ENCODE data around the gene OR6C1.

DNA sequence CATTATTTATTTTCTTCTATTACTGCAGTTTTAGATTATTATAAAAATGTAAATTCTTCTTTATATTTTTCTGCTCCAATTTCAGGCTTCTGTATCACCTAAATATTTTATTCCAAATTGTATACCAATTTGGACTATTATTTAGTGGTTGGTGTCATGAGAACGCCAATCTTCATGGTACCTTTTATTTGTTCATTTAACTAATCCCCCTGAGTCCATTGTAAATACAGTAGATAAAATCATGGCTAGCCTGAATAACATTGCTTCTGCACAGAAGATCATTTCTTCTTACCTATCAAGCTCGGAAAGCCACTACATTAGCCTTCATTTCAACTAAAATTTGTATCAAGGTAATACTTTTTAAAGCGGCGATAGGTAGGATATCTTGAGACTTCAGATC lies 48.5 kb downstream of the OR6C1 start, which contains the start of gene OR6C75:
- TF ChIP-seq, protein P1, sequence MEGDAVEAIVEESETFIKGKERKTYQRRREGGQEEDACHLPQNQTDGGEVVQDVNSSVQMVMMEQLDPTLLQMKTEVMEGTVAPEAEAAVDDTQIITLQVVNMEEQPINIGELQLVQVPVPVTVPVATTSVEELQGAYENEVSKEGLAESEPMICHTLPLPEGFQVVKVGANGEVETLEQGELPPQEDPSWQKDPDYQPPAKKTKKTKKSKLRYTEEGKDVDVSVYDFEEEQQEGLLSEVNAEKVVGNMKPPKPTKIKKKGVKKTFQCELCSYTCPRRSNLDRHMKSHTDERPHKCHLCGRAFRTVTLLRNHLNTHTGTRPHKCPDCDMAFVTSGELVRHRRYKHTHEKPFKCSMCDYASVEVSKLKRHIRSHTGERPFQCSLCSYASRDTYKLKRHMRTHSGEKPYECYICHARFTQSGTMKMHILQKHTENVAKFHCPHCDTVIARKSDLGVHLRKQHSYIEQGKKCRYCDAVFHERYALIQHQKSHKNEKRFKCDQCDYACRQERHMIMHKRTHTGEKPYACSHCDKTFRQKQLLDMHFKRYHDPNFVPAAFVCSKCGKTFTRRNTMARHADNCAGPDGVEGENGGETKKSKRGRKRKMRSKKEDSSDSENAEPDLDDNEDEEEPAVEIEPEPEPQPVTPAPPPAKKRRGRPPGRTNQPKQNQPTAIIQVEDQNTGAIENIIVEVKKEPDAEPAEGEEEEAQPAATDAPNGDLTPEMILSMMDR (IDR thresholded peaks at IDR 0.05; ENCODE audit: low read depth, low read length), result no peak
- no peak for TF ChIP-seq EZH2phosphoT487 (IDR thresholded peaks at IDR 0.05; ENCODE audit: low read depth)
